Measurements from ENCODE around the gene MAP2K2.

MAP2K2 gene

DNA sequence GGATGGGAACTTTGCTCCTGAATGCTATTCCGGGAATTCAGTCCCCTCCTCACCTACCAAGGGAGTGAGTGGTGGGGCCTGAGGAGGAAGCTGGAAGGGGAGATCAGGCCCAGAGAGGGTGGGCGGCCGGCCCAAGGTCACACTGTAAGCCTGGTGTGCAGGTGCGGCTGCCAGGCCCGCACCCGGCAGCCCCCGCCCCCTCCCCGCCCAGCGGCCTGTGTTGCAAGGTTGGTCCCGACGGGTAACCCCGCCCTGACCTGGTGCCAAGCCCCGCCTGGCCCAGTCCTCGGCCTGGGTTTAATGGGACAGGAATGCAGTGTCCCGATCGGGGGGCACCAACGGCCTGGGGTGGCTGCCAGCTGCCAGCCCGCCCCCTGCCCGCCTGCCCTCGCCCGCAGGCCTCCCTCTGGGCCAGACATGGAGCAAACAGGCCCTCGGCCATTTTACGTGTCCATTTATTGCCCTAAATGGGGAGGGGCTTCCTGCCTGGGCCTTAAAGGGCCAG is 62.7 kb downstream of the MAP2K2 start (continued):
- no peak for TF ChIP-seq PPARA (CRISPR knock-in tag; IDR thresholded peaks at IDR 0.05; ENCODE audit: borderline replicate concordance)
- no peak for TF ChIP-seq ZNF8 (CRISPR knock-in tag; IDR thresholded peaks at IDR 0.05)
- TF ChIP-seq ESRRG (CRISPR knock-in tag; IDR thresholded peaks at IDR 0.05), result no peak
- TF ChIP-seq ZC3H10 (CRISPR knock-in tag; IDR thresholded peaks at IDR 0.05), result no peak

DNA sequence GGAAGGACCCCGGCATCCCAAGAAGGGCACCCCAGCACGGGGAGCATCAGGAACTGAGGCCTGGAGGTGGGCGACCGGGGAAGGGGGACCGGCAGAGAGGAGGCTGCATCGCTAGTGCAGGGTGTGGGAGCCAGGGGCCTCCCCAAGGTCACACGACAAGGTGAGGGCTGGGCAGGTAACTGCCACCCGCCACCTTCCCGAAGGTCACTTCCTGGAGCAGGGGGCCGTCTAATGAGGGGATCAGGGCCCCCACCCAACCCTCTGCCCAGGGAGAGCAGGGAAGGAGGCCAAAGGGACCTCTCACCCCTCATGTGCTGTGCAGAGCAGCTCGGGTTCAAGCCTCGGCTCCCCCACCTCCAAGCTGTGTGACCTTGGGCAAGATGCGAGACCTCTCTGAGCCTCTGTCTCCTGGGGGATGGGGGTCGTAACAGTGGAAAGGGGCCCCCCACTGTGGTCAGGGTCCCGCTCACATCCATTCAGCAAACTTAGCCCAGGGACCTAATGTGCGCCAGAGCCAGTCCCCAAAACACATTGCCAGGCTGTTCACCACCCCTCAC is 63.2 kb downstream of the MAP2K2 start:
- TF ChIP-seq PPARA (CRISPR knock-in tag; IDR thresholded peaks at IDR 0.05; ENCODE audit: borderline replicate concordance), result no peak
- TF ChIP-seq ZNF70 (CRISPR knock-in tag; IDR thresholded peaks at IDR 0.05), result no peak
- TF ChIP-seq ZFP3 (CRISPR knock-in tag; IDR thresholded peaks at IDR 0.05), result no peak
- no peak for TF ChIP-seq GLIS3 (CRISPR knock-in tag; IDR thresholded peaks at IDR 0.05)
- no peak for TF ChIP-seq ISL1 (CRISPR knock-in tag; IDR thresholded peaks at IDR 0.05)
- no peak for TF ChIP-seq SNAI2 (CRISPR knock-in tag; IDR thresholded peaks at IDR 0.05)
- TF ChIP-seq CSDC2 (CRISPR knock-in tag; IDR thresholded peaks at IDR 0.05), result no peak
- TF ChIP-seq OSR1 (CRISPR knock-in tag; IDR thresholded peaks at IDR 0.05), result no peak
- TF ChIP-seq, protein P1, sequence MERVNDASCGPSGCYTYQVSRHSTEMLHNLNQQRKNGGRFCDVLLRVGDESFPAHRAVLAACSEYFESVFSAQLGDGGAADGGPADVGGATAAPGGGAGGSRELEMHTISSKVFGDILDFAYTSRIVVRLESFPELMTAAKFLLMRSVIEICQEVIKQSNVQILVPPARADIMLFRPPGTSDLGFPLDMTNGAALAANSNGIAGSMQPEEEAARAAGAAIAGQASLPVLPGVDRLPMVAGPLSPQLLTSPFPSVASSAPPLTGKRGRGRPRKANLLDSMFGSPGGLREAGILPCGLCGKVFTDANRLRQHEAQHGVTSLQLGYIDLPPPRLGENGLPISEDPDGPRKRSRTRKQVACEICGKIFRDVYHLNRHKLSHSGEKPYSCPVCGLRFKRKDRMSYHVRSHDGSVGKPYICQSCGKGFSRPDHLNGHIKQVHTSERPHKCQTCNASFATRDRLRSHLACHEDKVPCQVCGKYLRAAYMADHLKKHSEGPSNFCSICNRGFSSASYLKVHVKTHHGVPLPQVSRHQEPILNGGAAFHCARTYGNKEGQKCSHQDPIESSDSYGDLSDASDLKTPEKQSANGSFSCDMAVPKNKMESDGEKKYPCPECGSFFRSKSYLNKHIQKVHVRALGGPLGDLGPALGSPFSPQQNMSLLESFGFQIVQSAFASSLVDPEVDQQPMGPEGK (CRISPR knock-in tag; IDR thresholded peaks at IDR 0.05; ENCODE audit: borderline replicate concordance), result no peak
- TF ChIP-seq ESRRG (CRISPR knock-in tag; IDR thresholded peaks at IDR 0.05), result no peak
- TF ChIP-seq ZNF8 (CRISPR knock-in tag; IDR thresholded peaks at IDR 0.05), result no peak
- TF ChIP-seq, protein P2, sequence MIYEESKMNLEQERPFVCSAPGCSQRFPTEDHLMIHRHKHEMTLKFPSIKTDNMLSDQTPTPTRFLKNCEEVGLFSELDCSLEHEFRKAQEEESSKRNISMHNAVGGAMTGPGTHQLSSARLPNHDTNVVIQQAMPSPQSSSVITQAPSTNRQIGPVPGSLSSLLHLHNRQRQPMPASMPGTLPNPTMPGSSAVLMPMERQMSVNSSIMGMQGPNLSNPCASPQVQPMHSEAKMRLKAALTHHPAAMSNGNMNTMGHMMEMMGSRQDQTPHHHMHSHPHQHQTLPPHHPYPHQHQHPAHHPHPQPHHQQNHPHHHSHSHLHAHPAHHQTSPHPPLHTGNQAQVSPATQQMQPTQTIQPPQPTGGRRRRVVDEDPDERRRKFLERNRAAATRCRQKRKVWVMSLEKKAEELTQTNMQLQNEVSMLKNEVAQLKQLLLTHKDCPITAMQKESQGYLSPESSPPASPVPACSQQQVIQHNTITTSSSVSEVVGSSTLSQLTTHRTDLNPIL (CRISPR knock-in tag; IDR thresholded peaks at IDR 0.05; ENCODE audit: low read depth), result no peak
- TF ChIP-seq ZC3H10 (CRISPR knock-in tag; IDR thresholded peaks at IDR 0.05), result no peak
- no peak for TF ChIP-seq ZNF565 (CRISPR knock-in tag; conservative IDR thresholded peaks at IDR 0.05; ENCODE audit: low read depth)
- TF ChIP-seq, protein P3, sequence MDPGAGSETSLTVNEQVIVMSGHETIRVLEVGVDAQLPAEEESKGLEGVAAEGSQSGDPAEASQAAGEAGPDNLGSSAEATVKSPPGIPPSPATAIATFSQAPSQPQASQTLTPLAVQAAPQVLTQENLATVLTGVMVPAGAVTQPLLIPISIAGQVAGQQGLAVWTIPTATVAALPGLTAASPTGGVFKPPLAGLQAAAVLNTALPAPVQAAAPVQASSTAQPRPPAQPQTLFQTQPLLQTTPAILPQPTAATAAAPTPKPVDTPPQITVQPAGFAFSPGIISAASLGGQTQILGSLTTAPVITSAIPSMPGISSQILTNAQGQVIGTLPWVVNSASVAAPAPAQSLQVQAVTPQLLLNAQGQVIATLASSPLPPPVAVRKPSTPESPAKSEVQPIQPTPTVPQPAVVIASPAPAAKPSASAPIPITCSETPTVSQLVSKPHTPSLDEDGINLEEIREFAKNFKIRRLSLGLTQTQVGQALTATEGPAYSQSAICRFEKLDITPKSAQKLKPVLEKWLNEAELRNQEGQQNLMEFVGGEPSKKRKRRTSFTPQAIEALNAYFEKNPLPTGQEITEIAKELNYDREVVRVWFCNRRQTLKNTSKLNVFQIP (CRISPR knock-in tag; IDR thresholded peaks at IDR 0.05; ENCODE audit: borderline replicate concordance, low read depth), result no peak
- TF ChIP-seq TCF4 (CRISPR knock-in tag; IDR thresholded peaks at IDR 0.05; ENCODE audit: borderline replicate concordance), result no peak
- TF ChIP-seq ARNTL (CRISPR knock-in tag; IDR thresholded peaks at IDR 0.05; ENCODE audit: borderline replicate concordance, low read depth), result no peak
- TF ChIP-seq TOX (CRISPR knock-in tag; IDR thresholded peaks at IDR 0.05; ENCODE audit: borderline replicate concordance), result no peak
- ATAC-seq, result no peak

DNA sequence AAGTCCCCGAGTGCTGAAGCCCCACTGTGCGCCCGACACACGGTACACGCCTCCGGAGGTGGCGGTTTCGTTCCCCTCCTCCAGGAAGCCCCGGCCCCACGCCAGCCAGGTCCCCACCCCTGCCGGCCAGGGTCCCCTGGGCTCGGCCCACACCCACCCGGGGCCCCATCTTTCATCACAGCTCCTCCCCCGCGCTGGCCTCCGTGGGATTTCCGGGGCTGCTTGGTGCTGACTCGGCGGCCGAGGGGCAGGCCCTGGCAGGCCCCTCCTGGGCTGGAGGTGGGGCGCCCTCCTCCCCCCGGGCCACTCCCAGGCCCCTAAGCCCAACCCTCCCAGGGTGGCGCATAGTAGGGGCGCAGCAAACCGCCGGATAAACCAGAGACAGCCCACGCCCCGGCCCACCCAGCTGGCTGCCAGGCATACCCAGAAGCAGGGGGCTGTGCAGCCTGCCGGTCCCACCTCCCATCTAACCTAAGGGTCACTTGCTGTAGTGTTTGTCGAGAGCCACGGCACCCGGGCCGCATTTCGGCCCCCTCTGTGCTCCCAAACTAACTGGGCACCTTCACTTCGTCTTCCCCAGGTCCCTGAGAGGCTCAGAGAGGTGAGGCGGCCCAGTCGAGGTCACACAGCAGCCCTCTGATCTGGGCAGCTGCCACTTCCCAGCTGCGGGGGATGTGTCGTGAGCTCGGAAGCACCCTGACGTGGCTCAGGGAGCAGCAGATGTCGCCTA is 63.9 kb downstream of the MAP2K2 start:
- ATAC-seq, result no peak
- TF ChIP-seq, protein P4, sequence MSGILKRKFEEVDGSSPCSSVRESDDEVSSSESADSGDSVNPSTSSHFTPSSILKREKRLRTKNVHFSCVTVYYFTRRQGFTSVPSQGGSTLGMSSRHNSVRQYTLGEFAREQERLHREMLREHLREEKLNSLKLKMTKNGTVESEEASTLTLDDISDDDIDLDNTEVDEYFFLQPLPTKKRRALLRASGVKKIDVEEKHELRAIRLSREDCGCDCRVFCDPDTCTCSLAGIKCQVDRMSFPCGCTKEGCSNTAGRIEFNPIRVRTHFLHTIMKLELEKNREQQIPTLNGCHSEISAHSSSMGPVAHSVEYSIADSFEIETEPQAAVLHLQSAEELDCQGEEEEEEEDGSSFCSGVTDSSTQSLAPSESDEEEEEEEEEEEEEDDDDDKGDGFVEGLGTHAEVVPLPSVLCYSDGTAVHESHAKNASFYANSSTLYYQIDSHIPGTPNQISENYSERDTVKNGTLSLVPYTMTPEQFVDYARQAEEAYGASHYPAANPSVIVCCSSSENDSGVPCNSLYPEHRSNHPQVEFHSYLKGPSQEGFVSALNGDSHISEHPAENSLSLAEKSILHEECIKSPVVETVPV (CRISPR knock-in tag; IDR thresholded peaks at IDR 0.05), result no peak
- TF ChIP-seq CSDC2 (CRISPR knock-in tag; IDR thresholded peaks at IDR 0.05) (no peak), ZNF565 (CRISPR knock-in tag; conservative IDR thresholded peaks at IDR 0.05; ENCODE audit: low read depth) (no peak), SNAI2 (CRISPR knock-in tag; IDR thresholded peaks at IDR 0.05) (no peak), ESRRG (CRISPR knock-in tag; IDR thresholded peaks at IDR 0.05) (no peak), TOX (CRISPR knock-in tag; IDR thresholded peaks at IDR 0.05; ENCODE audit: borderline replicate concordance) (no peak), BACH2 (CRISPR knock-in tag; IDR thresholded peaks at IDR 0.05; ENCODE audit: borderline replicate concordance) (no peak), ZFP30 (CRISPR knock-in tag; IDR thresholded peaks at IDR 0.05) (no peak), PPARA (CRISPR knock-in tag; IDR thresholded peaks at IDR 0.05; ENCODE audit: borderline replicate concordance) (no peak)
- TF ChIP-seq, protein P2 (CRISPR knock-in tag; IDR thresholded peaks at IDR 0.05; ENCODE audit: low read depth), result no peak
- TF ChIP-seq, protein P3 (CRISPR knock-in tag; IDR thresholded peaks at IDR 0.05; ENCODE audit: borderline replicate concordance, low read depth), result no peak
- TF ChIP-seq, protein P5, sequence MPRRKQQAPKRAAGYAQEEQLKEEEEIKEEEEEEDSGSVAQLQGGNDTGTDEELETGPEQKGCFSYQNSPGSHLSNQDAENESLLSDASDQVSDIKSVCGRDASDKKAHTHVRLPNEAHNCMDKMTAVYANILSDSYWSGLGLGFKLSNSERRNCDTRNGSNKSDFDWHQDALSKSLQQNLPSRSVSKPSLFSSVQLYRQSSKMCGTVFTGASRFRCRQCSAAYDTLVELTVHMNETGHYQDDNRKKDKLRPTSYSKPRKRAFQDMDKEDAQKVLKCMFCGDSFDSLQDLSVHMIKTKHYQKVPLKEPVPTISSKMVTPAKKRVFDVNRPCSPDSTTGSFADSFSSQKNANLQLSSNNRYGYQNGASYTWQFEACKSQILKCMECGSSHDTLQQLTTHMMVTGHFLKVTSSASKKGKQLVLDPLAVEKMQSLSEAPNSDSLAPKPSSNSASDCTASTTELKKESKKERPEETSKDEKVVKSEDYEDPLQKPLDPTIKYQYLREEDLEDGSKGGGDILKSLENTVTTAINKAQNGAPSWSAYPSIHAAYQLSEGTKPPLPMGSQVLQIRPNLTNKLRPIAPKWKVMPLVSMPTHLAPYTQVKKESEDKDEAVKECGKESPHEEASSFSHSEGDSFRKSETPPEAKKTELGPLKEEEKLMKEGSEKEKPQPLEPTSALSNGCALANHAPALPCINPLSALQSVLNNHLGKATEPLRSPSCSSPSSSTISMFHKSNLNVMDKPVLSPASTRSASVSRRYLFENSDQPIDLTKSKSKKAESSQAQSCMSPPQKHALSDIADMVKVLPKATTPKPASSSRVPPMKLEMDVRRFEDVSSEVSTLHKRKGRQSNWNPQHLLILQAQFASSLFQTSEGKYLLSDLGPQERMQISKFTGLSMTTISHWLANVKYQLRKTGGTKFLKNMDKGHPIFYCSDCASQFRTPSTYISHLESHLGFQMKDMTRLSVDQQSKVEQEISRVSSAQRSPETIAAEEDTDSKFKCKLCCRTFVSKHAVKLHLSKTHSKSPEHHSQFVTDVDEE (CRISPR knock-in tag; IDR thresholded peaks at IDR 0.05), result no peak
